Nephron (organoid): Measurements from ENCODE around the gene ANXA5.
A peak's percentile ranks its signal among the peaks of the same experiment; 100 is the strongest.
"Not testable (repeated sequence)": the region's sequence is repeated elsewhere in the genome, so short reads cannot be mapped to it uniquely, and the experiment has no call there.

Experiments
- H3K27ac Mint-ChIP-seq, 3 experiments: 2 replicates each; pipeline ENCODE4 v1.8.0; 2020; ENCODE audit warnings: mixed read lengths in 3 of 3, mild to moderate bottlenecking in 2 of 3, moderate library complexity in 1 of 3
- H3K27me3 Mint-ChIP-seq: 2 replicates; pipeline ENCODE4 v1.8.0; 2021; ENCODE audit warnings: low read depth, mild to moderate bottlenecking, moderate library complexity, mixed read lengths
- H3K36me3 Mint-ChIP-seq: 2 replicates; pipeline ENCODE4 v1.8.0; 2020; ENCODE audit warnings: low read depth, mixed read lengths
- H3K4me1 Mint-ChIP-seq: 2 replicates; pipeline ENCODE4 v1.8.0; 2020; ENCODE audit warnings: mixed read lengths
- H3K4me3 Mint-ChIP-seq, 3 experiments: 2 replicates each; pipeline ENCODE4 v1.8.0; 2020; ENCODE audit warnings: mild to moderate bottlenecking in 3 of 3, mixed read lengths in 3 of 3, moderate library complexity in 2 of 3
- H3K9me3 Mint-ChIP-seq: 2 replicates; pipeline ENCODE4 v1.8.0; 2020; ENCODE audit warnings: mixed read lengths
- CTCF ChIP-seq, 3 experiments: fragments of 200-600 bp; sonication (generic); IDR thresholded peaks; one replicate each; pipeline ENCODE4 v1.5.0; 2021; ENCODE audit warnings: antibody characterized with exemption in 3 of 3; ENCODE audit not compliant: unreplicated experiment in 3 of 3

ANXA5 gene

GRCh38 chr4:121668368-121669162 lies 28.2 kb downstream of the ANXA5 start:
- Mint-ChIP-seq H3K27ac (peak overlapping the region in 1 of 3 experiments; percentile 9), H3K36me3 (peaks cover 60% of the 10 kb centered on the region), H3K4me1 (no peaks in the 10 kb centered on the region), H3K9me3 (no peaks in the 10 kb centered on the region), H3K4me3 (no peak overlapping the region), H3K27me3 (no peaks in the 10 kb centered on the region)
- TF ChIP-seq CTCF (IDR thresholded peaks at IDR 0.05; ENCODE audit: unreplicated experiment in 3 of 3) = no peak

- Mint-ChIP-seq H3K4me1 (no peaks in the 10 kb centered on the region), H3K9me3 (no peaks in the 10 kb centered on the region), H3K27me3 (no peaks in the 10 kb centered on the region), H3K27ac (no peak overlapping the region), H3K4me3 (no peak overlapping the region), H3K36me3 (peaks cover 45% of the 10 kb centered on the region)
- no peak for TF ChIP-seq CTCF (IDR thresholded peaks at IDR 0.05; ENCODE audit: unreplicated experiment in 3 of 3)
These were observed 30.6 kb downstream of the ANXA5 start for GRCh38 chr4:121666091-121666679.

- no peaks in the 10 kb centered on the region for H3K4me1 Mint-ChIP-seq
- H3K27me3 Mint-ChIP-seq = no peaks in the 10 kb centered on the region
- H3K27ac Mint-ChIP-seq = no peak overlapping the region
- H3K9me3 Mint-ChIP-seq = no peaks in the 10 kb centered on the region
- peaks cover 42% of the 10 kb centered on the region for H3K36me3 Mint-ChIP-seq
- no peak for TF ChIP-seq CTCF (IDR thresholded peaks at IDR 0.05; ENCODE audit: unreplicated experiment in 3 of 3)
- no peak overlapping the region for H3K4me3 Mint-ChIP-seq
These were observed 31.4 kb downstream of the ANXA5 start for GRCh38 chr4:121665371-121665770.

GRCh38 chr4:121662225-121662624 lies 34.6 kb downstream of the ANXA5 start:
- Mint-ChIP-seq H3K27me3 (no peaks in the 10 kb centered on the region), H3K4me3 (no peak overlapping the region), H3K4me1 (no peaks in the 10 kb centered on the region), H3K9me3 (no peaks in the 10 kb centered on the region), H3K36me3 (peaks cover 17% of the 10 kb centered on the region), H3K27ac (no peak overlapping the region)
- no peak for TF ChIP-seq CTCF (IDR thresholded peaks at IDR 0.05; ENCODE audit: unreplicated experiment in 3 of 3)

GRCh38 chr4:121660175-121660933 lies 36.4 kb downstream of the ANXA5 start:
- H3K27ac Mint-ChIP-seq, H3K9me3 Mint-ChIP-seq, H3K36me3 Mint-ChIP-seq, H3K4me3 Mint-ChIP-seq, H3K4me1 Mint-ChIP-seq, H3K27me3 Mint-ChIP-seq: not testable (repeated sequence)

GRCh38 chr4:121658125-121658524 lies 38.7 kb downstream of the ANXA5 start:
- no peaks in the 10 kb centered on the region for H3K4me1 Mint-ChIP-seq
- no peaks in the 10 kb centered on the region for H3K36me3 Mint-ChIP-seq
- no peak overlapping the region for H3K4me3 Mint-ChIP-seq
- TF ChIP-seq CTCF (IDR thresholded peaks at IDR 0.05; ENCODE audit: unreplicated experiment in 3 of 3) = no peak
- no peak overlapping the region for H3K27ac Mint-ChIP-seq
- H3K9me3 Mint-ChIP-seq = no peaks in the 10 kb centered on the region
- no peaks in the 10 kb centered on the region for H3K27me3 Mint-ChIP-seq
